HG03457 (cell line): ENCODE data around the gene MED13L.

Experiments
- ATAC-seq: cut with Tn5 transposase; IDR thresholded peaks from one replicate; pipeline ENCODE4 v1.9.1; 2021; ENCODE audit warnings: moderate number of reproducible peaks; ENCODE audit not compliant: unreplicated experiment

The MED13L gene

DNA sequence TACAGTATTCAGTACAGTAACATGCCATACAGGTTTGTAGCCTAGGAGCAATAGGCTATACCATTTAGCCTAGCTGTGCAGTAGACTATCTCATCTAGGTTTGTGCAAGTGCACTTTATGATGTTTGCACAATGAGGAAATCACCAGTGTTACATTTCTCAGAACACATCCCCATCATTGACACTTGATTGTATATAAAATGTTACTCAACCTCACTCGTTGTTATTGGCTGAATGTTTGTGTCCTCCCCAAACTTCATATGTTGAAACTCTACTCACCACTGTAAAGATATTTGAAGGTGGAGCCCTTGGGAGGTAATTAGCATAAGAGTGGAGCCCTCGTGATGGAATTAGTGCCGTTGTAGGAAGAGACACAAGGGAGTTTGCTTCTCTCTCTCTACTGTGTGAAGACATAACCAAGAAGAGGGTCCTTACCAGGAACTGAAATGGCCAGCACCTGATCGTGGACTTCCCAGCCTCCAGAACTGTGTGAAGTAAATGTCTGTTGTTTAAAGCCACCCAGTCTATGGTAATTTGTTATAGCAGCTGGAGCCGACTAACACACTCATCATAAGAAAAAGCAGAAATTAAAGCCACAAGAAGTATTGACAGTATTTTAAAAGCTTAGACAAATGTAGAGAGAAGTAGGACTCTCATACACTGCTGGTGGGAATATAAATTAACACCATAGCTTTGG, 3.2 kb upstream of the MED13L start:
- no peak for ATAC-seq

DNA sequence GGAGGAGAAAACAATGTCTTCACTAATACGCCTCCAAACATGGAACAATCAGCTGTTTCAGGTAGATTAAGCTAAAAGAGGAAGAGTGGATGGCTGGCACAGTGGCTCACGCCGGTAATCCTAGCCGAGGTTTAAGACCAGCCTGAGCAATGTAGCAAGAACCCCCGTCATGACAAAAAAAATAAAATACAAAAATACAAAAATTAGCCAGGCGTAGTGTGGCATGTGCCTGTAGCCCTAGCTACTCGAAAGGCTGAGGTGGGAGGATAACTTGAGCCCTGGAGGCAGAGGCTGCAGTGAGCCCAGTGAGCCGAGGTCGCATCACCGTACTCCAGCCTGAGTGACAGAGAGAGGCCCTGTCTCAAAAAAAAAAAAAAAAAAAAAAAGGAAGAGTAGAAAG, 1.2 kb upstream of the MED13L start:
- ATAC-seq: no peak

DNA sequence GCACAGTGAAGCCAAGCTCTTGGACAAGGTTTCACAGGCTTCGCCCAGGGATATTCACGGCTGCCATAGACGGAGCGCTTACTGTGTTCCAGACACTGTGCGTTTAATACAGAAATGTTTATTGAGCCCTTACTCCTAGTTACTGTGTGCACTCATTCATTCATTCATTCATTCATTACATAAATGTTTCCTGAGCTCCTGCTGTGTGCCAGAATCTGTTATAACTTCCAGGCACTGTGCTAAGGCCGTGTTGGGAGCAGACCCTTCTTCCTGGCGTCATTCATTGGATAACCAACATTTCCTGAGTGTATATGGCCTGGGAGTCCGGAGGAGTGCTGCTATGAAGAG, 760 bp upstream of the MED13L start:
- ATAC-seq: no peak

DNA sequence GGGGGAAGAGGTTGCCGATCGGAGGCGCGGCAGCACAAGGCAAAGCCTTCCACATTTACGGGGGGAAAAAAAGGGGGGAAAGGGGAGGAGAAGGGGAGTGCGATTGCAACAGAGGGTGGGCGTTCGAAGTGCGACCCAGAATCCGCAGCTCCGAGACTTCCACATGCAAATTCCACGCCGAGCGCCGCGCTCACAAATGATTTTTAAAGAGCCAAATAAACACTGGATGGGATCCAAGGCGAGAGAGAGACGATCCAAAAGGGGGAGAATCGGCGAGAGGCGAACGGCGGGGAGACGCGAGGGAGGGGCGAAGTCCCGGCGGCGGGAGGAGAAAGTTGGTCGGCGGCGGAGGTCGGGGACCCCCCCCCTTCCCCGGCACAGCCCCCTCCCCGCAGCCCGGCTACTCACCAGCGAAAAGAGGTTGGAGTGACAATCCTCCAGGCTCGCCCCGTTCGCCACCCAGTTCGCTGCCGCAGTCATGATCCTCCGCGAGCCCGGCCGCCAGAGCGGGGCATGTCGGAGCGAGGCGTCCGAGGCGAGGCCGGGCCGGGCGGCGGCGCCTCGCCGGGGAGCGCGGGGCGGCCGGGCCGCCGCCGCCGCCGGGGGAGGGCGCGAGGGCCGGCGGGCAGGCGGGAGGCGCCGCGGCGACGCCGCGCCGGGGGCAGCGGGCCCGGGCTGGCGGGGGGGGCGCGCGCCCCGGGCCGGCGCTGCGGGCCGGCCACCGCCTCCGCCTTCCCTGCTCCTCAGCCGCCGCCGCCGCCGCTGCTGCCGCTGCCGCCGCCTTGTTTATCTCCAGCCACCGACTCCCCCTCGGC, 634 bp downstream of the MED13L start:
- ATAC-seq: no peak

DNA sequence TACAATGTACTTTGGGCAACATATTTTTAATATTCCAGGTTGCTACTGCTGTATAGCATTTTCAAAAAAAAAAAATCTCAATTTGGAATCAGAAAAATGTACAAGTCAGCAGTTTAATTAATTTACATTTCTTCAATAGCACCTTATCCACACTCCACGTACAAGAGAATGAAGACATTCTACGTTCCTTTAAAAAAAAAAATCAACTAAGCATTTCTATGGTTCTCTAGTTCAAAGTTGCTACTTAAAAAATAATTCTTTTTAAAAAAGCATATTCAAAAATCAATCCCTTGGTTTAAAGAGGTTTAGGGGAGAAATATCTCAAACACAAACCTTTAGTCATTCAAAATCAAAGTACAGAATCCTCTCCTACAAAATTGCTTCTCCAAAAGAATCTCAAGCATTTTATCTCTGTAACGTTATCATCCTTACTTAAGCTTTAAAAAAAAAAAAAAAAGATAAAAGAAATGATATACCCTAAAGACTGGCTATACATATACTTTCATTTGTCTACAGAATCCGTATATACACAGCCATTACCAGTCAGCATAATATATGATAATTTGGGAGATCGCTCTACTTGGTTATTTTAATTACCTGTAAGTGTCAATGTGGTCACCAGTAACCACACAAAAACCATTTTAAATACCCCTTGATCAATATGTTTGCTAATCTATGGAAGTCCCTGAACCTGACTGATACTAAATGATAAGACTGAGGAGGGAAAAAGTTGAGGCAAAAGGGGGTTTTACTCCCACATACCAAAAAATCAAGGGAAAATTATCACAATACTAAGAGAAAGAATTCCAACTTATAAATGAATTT, 2.7 kb downstream of the MED13L start:
- no peak for ATAC-seq

DNA sequence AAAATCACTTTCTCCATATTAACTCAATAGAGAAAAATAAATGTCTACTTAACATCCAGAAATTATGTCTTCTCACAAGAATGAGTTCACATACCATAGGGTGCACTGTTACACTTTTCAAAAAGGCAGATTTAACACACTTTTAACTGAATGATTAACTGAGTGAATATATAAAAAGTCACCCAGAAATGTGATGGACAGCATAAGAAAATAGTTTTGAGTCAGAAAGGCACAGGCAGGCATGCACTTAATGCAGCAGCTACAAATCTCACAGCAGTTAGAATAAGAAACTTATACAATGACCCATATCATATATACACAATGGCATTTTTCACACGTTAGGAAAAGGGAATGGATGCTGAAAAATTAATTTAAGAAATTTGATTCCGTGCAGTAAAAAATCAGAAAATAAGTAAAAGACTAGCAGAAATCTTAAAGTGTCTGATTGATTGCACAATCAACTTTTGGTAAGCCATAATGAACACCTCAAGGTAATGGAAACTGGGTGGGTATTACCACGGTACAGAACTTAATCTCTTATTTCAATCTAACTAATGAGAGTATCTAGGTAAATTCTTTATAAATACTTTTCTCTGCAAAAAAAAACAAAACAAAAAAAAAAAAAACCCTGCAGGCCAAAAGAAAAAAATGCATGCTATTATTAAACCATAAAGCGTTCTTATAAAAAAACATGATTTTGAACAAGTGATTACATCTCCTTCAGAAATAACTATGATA, 3.5 kb downstream of the MED13L start:
- ATAC-seq: no peak

DNA sequence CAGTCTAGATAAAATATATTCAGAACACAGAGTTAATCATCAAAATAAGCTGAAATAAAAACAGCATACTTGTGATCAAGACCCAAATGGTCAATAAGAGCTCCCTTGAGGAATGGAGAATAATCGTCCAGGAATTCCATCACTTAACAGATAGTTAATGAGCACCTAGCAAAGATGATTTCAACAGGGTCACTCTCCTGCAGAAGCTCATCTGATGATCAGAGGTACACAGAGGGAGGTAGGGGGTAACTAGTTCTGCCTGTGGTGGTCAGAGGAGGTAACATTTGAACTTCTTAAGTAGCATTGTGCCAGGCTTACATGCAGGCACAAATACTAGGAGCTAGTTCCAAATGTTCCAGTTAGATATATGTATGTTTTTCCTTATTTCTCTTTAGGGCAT, 9.5 kb downstream of the MED13L start:
- ATAC-seq: no peak

DNA sequence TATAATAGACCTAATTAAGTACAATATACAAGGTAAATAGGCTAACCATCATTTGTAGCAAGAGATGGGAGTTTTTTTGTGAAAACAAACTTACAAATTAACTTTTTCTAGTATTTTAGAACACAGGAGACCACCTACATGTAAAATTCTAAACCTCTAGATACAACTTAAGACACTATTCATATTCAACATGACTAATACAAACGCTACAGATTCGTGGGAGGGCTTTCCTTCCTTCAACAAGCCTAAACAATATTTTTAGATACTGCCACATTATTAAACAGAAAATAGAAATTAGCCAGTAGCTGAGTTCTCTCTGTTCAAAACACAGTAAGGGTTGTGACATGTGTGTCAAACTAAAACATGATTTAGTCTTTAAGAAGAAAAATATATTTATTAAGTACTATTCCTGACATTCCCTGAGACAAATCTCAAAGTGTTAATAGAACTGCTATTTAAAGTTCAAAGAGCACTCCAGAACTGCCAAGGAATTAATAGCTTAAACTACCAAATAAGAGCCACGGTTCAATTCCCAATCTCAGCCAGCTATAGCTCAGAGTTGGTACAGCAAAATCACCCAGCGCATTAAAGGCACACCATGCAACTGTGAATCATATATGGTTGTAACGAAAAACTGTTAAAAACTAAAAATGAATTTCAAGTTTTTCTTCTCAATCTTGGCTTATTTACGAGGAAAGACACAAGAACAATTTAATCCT, 10.7 kb downstream of the MED13L start:
- ATAC-seq: no peak

DNA sequence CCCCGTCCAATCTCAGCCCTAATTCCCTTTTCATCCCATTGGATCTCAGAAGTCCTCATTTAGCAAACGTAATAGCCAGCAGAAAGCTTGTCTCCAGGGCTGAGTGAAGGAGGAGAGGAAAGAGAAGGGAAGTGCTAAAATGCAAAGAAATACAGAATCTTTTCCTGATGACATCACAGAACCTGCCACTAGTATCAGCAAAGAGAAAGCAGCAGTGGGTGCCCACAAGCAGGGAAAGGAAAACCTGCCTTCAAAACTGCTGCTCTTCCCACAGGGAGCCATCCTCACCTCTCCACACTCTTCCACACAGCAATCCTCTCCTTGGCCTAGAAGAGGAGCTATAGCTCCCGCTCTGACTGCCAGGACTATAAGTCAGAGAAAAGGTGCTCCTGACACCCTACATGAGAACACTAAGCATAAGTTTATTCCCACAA, 11.3 kb downstream of the MED13L start:
- ATAC-seq: no peak

DNA sequence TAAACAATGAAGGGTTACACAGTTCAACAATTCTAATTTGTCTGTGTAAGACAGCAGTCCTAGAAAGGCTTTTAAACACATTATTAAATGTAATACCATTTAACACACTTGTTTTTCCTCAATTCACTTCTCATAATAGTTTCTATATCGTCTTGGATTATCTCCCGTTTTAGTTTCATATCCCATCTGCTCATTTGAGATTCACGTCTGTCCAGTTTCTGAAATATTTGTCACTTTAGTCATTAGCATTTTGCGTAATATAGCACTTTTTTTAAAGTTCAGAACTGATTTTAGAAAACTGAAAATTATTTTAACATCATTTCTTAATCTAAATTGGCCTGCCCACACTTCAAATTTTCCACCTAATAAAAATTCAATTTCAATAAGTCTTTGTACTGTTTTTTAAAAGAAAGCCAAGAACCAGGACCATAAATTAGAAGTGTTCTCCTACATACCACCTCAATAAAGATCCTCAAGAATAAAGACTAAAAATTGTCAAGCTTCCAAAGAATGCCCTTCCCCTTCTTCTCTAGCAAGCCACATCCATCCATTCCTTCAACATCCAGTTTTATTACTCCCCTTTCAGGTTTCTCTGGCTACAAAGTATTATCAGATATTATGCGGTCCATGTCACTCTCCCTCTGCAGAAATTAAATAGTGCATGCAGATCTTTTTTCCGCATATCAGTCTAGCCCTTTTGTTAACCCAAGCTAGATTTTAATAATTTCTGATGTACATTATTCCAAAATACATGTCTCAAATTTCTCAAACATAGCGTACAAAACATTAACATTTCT, 11.9 kb downstream of the MED13L start:
- ATAC-seq: no peak

DNA sequence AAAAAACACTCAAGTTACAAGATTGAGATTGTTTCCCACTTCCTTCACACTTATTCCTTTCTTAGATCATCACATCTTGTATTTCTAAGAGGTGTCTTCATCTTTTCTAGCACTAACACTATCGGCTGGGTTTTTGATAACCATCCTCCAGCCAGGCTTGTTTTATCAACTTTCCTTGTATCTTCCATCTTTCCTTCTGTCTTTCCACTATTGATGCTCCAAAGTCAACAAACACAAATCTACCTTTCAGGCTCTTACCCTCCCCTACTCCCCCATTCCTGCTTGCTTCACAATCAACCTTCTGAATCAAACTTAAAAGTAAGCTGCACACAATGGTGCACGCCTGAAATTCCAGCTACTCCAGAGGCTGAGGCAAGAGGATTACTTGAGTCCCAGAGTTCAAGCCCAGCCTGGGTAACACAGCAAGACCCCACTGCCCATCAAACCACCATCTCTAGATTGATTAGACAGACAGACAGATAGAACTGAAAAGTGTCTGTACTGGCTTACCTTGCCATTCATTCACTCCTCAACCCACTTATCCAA, 12.9 kb downstream of the MED13L start:
- ATAC-seq: no peak

DNA sequence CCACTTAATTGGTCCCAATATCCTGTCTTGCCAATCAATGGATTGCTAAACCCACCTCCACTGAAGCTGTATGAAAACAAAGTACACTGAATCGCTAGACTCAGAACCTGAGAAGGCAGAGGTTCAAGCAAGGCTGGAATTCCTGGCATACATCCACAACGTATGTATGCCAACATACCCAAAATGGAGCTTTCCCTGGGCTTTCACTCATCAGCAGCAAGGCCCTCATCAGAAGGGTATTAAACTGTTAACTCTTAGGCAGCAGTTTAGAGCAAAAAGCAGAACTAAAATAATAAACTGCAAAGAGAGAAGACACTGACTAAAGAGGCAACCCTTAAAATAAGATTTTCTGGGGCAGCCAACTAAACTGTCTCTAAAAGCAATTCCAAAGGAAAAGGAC, 13.6 kb downstream of the MED13L start:
- ATAC-seq: no peak

DNA sequence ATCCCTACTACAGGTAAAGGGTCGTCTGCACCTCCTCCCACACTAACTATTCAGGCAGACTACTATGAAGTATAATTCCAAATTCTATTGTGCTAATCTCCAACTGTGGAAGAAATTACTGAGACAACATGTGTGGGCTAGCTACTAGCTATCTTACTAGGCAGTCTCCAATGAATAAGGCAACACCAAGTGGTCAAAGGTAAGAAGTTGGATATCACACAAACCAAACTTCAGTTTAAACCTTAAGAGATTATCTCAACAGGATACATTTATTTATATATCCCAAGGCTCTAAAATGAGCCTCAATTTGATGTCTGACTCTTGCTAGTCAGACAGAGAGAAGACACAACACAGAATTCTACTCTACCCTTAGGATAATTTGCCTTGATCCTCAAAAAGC, 14.1 kb downstream of the MED13L start:
- ATAC-seq: no peak

DNA sequence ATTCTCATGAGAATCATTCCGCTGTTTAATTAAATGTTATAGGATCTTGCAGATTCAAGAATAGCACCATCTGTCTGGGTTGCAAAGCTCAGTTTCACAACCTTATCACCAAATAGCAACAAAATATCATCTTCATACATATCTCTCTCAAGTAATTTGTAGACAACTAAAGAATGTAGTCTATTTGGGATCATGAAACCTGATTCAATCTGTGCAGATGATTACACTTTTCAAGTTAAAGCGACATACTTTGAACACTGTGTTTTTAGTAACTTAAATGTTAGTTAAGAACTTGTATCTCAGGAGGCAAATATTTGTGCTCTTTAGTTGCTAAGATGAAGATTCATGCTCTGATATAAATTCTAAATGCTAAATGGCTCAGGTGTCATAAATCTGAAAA, 14.8 kb downstream of the MED13L start:
- no peak for ATAC-seq

DNA sequence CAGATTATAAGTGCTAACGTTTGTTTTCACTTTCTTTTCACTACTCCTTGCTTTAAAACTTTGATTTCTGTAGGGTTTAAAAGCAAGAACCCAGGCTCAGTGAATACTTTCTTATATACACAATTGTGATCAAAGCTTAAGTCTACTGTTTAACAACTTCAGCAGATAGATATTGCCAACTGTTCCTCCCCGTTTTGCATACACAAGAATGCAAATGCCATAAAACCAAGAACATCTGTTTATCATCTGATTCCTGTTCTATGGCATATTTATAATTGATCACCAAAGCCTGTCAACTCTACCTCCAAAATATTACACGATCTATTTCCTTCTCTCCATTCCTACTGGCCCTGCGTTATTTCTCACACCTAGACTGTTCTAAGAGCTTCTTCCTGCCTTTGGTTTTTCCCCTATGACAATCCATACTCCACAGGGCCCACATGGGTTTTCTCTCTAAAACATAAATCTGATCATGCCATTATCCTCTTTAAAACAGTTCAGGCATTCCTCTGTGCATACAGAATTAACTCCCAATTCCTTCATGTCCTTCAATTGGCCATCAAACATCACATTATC, 15.9 kb downstream of the MED13L start:
- ATAC-seq: no peak

DNA sequence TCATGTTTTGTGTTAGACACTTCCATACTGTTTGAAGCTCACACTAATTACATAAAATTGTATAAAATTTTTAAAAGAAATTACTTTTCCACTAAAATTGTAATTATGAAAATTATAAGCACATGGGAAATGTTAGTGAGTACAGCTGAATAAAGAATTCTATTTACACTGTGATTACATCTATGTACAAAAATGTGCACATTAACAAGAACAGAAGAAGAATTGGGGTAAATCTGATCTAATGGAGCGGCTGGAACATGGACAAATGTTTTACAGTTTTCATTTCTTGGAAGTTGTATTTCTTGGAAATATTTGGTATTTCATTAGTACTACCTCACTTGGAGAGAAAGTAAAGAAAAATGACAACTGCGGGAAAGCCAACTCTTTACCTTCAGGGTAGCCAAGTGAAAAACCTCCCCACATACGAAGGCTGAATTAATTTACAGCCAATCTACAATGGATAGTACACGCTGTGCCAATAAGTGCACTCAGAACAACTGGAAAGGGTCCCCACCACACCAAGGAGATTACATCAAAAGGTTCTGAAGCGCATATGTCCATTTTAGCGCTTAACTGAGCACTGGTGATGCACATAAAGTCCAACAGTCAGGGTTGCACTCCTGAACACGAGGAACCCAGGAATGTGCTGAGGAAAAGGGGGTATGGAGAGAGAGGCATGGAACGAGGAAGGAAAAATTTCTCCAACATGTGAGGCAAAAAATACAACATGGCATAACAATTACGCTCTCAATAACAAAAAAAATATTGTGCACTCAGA, 17.5 kb downstream of the MED13L start:
- ATAC-seq: no peak

DNA sequence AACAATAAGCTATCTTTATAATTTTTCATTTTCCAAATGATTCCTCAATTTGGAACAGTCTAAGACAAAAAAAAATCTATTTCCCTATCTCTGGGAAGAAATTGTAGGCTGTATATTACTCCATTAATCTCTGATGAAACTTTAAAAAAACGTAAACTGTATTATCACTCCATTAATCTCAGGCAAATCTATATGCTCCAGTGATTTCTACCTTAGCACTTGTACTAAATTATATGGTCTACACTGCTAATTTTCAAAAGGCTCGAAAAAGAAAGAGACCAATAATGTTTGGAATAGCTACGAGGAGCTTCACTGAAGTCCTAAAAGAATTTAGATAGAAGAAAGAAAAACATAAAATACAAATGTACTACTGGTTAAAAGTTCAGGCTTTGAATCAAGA, 19.7 kb downstream of the MED13L start:
- ATAC-seq: no peak

DNA sequence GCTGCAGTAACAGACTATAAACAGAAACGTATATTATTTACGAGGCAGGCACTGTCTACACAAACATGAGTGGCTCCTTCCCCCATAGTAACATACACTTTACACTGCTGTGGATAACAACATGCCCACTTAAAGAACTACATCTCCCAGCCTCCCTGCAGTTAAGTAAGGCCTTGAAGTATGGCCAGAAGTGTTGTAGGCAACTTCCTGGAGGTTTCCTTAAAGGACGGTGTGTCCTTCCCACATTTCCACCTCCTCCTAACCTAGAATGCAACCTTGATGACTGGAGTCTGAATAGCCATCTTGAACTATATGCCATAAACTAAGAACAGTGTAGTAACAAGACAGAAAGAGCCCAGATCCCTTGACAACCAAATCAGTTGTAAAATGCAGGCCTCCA, 20.3 kb downstream of the MED13L start:
- ATAC-seq: no peak
